Activated CD4-positive, alpha-beta T cell treated with anti-CD3 and anti-CD28 coated beads, Interleukin-2, Interleukin-6, amounts not matched to agents 100 ng/mL and 50 ng/mL, durations not matched to agents 16 hours and 8 hours (primary cell): ENCODE results near the gene PEX14.

Source experiments
- DNase-seq: peaks from one replicate; pipeline ENCODE4 v3.0.0-alpha.2; 2020

Gene PEX14

DNA sequence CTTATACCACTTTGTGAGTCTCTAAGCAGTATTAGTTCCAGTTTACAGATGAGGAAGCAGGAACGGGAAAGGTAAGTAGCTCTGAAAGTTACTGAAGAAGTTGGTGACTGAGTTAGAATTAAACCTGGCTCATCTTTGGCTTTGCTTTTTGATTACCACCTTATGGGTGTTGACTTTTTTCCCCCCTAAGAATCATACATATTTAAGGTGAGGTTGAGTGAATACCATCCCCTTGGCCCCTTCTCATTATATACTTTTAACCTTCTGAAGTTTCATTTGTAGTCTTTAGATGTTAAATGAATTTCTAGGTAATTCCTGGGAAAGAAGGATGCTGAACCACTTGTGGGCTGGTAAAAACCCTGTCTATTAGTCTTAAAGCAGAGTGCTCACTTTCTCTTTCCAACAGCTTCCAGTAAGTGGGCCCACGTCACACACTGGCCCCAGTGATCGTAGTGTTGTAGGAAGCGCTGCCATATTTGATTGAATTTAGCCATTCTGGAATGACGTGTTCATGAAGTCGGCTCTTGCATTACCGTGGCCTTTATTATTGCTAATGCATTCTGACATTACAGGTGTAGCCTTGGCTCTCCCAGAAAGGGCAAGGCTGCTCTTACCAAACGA is 46.9 kb downstream of the PEX14 start:
- no peak for DNase-seq

- no peak for DNase-seq
These were observed 47.6 kb downstream of the PEX14 start for GRCh38 chr1:10522322-10522860.

- no peak for DNase-seq
These were observed 50.5 kb downstream of the PEX14 start for GRCh38 chr1:10525208-10525607.

DNA sequence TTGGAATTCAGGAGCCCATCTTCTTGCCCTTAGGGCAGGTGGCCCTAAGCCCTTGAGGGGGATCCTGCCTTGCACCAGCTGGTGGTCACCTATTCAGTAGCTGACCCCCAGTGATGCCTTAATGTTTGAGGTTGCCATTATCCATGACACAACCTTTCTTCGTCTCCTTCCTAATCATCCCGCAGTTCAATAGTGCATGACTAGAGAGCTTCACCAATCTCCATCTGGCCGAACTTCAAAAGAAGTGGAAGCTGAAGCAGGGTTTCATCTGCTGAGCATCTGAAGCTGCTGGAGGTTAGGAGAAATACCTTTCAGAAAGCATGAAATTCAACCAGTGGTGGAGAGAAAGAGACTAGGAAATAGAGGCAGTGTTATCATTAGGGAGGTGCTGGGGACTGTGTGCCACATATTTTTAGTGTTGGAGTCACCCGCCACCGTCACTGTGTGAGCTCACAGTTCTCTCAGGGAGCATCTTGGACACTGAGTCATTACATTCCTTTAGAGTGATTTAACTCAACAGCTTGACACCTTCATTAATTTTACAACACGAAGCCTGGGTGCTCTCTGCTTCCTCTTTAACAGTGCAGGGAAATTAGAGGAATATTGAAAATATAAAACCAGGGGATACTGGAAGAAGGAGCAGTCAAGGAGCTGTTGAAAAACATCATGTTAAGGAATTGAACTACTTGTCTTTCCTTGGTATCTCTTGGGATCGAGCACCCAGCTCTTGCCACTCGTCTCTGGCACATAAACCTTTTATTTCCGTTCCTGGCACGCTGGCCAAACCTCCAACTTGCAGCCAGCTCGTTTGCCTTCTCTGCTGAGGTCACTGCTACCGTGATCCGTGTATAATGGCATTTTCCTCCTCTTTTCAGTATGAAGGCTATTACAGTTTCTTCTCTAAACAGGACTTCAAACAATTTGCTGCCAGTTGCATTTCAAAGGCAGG is 53.6 kb downstream of the PEX14 start:
- DNase-seq: no peak

GRCh38 chr1:10529091-10529490 is 54.3 kb downstream of the PEX14 start:
- no peak for DNase-seq

GRCh38 chr1:10529765-10530164 is 55.0 kb downstream of the PEX14 start:
- no peak for DNase-seq

- DNase-seq: no peak
These were observed 55.6 kb downstream of the PEX14 start for GRCh38 chr1:10530281-10530740.

GRCh38 chr1:10530756-10531495 is 56.2 kb downstream of the PEX14 start:
- no peak for DNase-seq

- DNase-seq: no peak
These were observed 57.6 kb downstream of the PEX14 start for GRCh38 chr1:10532362-10532761.

DNA sequence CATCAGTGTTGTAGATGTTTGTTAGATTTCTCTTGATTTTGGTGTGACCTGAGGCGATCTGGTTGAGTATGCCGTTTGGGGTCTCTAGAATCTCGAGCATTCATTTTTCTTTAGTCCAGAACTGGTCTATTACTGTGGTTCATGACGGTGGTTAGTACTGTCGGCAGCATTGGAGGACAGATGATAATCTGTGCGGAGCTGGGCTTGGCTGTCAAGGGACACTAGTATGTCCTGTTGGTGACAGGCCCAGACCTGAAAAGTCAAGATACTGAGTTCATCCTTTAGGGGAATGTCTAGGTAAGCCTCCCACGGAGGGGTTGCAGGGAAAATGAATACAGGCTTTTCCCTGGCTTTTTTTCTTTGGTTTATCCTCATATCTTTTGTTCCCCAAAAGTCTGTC is 59.8 kb downstream of the PEX14 start:
- DNase-seq: no peak

GRCh38 chr1:10536133-10536770 is 61.5 kb downstream of the PEX14 start:
- DNase-seq: no peak

DNA sequence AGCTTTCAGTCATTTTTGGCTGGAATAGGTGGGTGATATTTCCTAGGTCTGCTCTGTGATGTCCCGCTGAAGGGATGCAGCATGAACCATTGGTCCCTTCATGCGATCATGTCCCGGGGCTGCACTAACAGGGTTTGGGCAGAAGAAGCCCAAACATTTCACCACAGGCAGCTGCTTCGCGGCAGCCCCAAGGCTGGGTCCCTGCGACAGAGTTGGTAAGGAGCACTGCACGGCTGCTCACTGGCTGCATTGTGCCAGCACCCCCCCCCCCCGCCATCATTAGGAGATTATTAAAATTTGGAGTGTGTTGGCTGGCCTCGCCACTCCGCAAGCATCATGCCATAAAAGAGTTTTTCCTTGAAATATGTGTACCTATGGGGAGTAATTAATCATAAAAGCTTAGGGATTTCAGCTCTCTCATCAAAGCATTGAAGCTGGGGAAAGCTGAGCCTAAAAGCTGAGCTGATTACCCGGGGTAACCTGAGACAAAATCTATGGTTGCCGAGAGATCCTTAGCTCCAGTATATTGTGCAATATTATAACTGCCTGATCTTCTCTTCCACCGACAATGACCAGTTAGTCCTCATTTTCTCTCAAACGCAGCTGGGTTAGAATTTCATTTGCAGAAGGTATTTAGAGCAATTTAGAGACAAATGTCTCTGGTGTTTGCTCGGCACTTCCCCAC is 62.5 kb downstream of the PEX14 start:
- no peak for DNase-seq

GRCh38 chr1:10538646-10539355 is 64.1 kb downstream of the PEX14 start:
- DNase-seq: peak; percentile 18

- DNase-seq: no peak
These were observed 64.8 kb downstream of the PEX14 start for GRCh38 chr1:10539411-10540043.

- no peak for DNase-seq
These were observed 65.7 kb downstream of the PEX14 start for GRCh38 chr1:10540277-10541005.

- DNase-seq: no peak
These were observed 66.5 kb downstream of the PEX14 start for GRCh38 chr1:10541286-10541685.

GRCh38 chr1:10544239-10544638 is 69.5 kb downstream of the PEX14 start:
- no peak for DNase-seq

GRCh38 chr1:10546896-10547295 is 72.1 kb downstream of the PEX14 start:
- DNase-seq: no peak

- DNase-seq: no peak
These were observed 75.3 kb downstream of the PEX14 start for GRCh38 chr1:10549904-10550664.
